Endothelial cell of umbilical vein (primary cell): ENCODE measurements around the gene ZCRB1. TPM values are rescaled to one million over a fixed set of nuclear protein-coding genes. Genes with fewer than 3 reads are reported as not detected.
A peak's percentile ranks its signal among the peaks of the same experiment; 100 is the strongest.

ENCODE experiments used
- BruUV-seq: library from RNA; stranded (reverse); fragments of 400-500 nt; replicated peaks from 2 replicates; lab custom pipeline; 2021; lab: Mats Ljungman, UMichigan
- CTCF ChIA-PET: fragments of 300-600, 350-600 bp; sonication (Branson Sonifier 250); formaldehyde crosslinking; loops from one replicate; lab custom pipeline; 2021; ENCODE audit warnings: antibody characterized with exemption, inconsistent platforms; lab: Charles Lee
- POLR2A ChIA-PET: fragments of 300-600, 350-600 bp; sonication (Branson Sonifier 250); formaldehyde crosslinking; loops from one replicate; lab custom pipeline; 2021; ENCODE audit warnings: antibody characterized with exemption, inconsistent platforms; lab: Charles Lee
- DNase-seq: peaks from one replicate; pipeline ENCODE4 v3.0.0-alpha.2; 2011; ENCODE audit warnings: low read depth, low spot score
- FAIRE-seq: peaks from 2 replicates; lab custom pipeline; 2011; peaks lifted over from hg19 to GRCh38; lab: Jason Lieb, UNC
- H2AFZ ChIP-seq: 2 replicates; pipeline ENCODE4 v1.6.0; 2012; ENCODE audit warnings: low read depth, low read length, control low read depth, inconsistent platforms
- H3K27ac ChIP-seq: 2 replicates; pipeline ENCODE4 v1.5.1; 2011; ENCODE audit warnings: low read depth, mild to moderate bottlenecking, control low read depth, low read length, moderate library complexity; ENCODE audit not compliant: insufficient read depth
- H3K27me3 ChIP-seq, 2 experiments: 2 replicates each; pipeline versions ENCODE4 v1.6.0 to v1.6.1; 2011; ENCODE audit warnings: low read length in 2 of 2, mixed read lengths in 1 of 2; ENCODE audit not compliant: control insufficient read depth in 2 of 2, insufficient read depth in 2 of 2
- H3K36me3 ChIP-seq, 2 experiments: 2 replicates in 1 of 2; 3 replicates in 1 of 2; pipeline ENCODE4 v1.5.1; 2011; ENCODE audit warnings: low read length in 2 of 2, mild to moderate bottlenecking in 1 of 2, moderate library complexity in 1 of 2; ENCODE audit not compliant: control insufficient read depth in 2 of 2, insufficient read depth in 2 of 2; ENCODE audit errors: extremely low read depth in 1 of 2
- H3K4me1 ChIP-seq: 3 replicates; pipeline ENCODE4 v1.5.1; 2011; ENCODE audit warnings: mild to moderate bottlenecking, low read length; ENCODE audit not compliant: control insufficient read depth, insufficient read depth; ENCODE audit errors: extremely low read depth
- H3K4me2 ChIP-seq: 2 replicates; pipeline ENCODE4 v1.6.1; 2011; ENCODE audit warnings: low read length, control low read depth, mixed read lengths; ENCODE audit not compliant: insufficient read depth
- H3K4me3 ChIP-seq, 3 experiments: fragments of 200-600 bp in 1 of 3; sonication (generic), shearing (Covaris generic) in 1 of 3; replicated peaks in 1 of 3; 2 replicates each; pipeline ENCODE4 v1.5.1; 2011 to 2016; ENCODE audit warnings: control low read depth in 3 of 3, low read length in 3 of 3, mild to moderate bottlenecking in 2 of 3, inconsistent platforms in 1 of 3, low read depth in 1 of 3, moderate library complexity in 1 of 3; ENCODE audit not compliant: insufficient read depth in 1 of 3
- H3K79me2 ChIP-seq: 2 replicates; pipeline ENCODE4 v1.6.0; 2012; ENCODE audit warnings: low read length, inconsistent platforms; ENCODE audit not compliant: control insufficient read depth, insufficient read depth
- H3K9ac ChIP-seq: replicated peaks from 2 replicates; pipeline ENCODE3; 2011; ENCODE audit warnings: low read length, control low read depth; ENCODE audit not compliant: insufficient read depth; ENCODE audit errors: extremely low read depth
- H3K9me1 ChIP-seq: replicated peaks from 3 replicates; pipeline ENCODE4 v1.6.0; 2011; ENCODE audit warnings: mild to moderate bottlenecking, low read length; ENCODE audit not compliant: control insufficient read depth, insufficient read depth; ENCODE audit errors: extremely low read depth
- H3K9me3 ChIP-seq: replicated peaks from 2 replicates; pipeline ENCODE4 v1.5.1; 2012; ENCODE audit warnings: low read length, inconsistent platforms; ENCODE audit not compliant: control insufficient read depth, insufficient read depth
- H4K20me1 ChIP-seq: replicated peaks from 2 replicates; pipeline ENCODE3; 2011; ENCODE audit warnings: mild to moderate bottlenecking, low read length; ENCODE audit not compliant: control insufficient read depth, insufficient read depth; ENCODE audit errors: extremely low read depth
- CTCF ChIP-seq, 2 donors: IDR thresholded peaks; 1 replicate in 1 of 2; 2 replicates in 1 of 2; pipeline ENCODE4 v1.5.1; 2011; ENCODE audit warnings: low read length in 2 of 2, mild to moderate bottlenecking in 2 of 2, moderate library complexity in 2 of 2, control low read depth in 1 of 2, inconsistent platforms in 1 of 2, low read depth in 1 of 2; ENCODE audit not compliant: insufficient read depth in 1 of 2; ENCODE audit errors: extremely low read depth in 1 of 2
- EZH2 ChIP-seq: IDR thresholded peaks from 2 replicates; pipeline ENCODE4 v1.6.1; 2012; ENCODE audit warnings: borderline replicate concordance, low read depth, mild to moderate bottlenecking, moderate library complexity, low read length, inconsistent platforms; ENCODE audit not compliant: severe bottlenecking
- FOS ChIP-seq: IDR thresholded peaks from 2 replicates; pipeline ENCODE4 v1.6.1; 2011; ENCODE audit warnings: mild to moderate bottlenecking, low read length, moderate library complexity, borderline replicate concordance; ENCODE audit not compliant: insufficient read depth
- GATA2 ChIP-seq: IDR thresholded peaks from 2 replicates; pipeline ENCODE4 v1.7.0; 2011; ENCODE audit warnings: low read depth, mild to moderate bottlenecking, moderate library complexity, mixed read lengths, low read length; ENCODE audit not compliant: insufficient read length, insufficient read depth
- JUN ChIP-seq: IDR thresholded peaks from 2 replicates; pipeline ENCODE4 v1.6.1; 2011; ENCODE audit warnings: borderline replicate concordance, low read depth; ENCODE audit not compliant: insufficient read length, insufficient read depth
- dilution Hi-C: fragments of 300-500 bp; cut with MboI; formaldehyde crosslinking; loops from one replicate; pipeline ENCODE4 v1.15.0; 2019; ENCODE audit warnings: low sequenced_read_pairs; ENCODE audit not compliant: extremely low pct_ligation_motif_present
- intact Hi-C: fragments of 100-400 bp; cut with micrococcal nuclease; formaldehyde crosslinking; loops from one replicate; pipeline ENCODE4 v1.10.0; 2022
- polyA plus RNA-seq, 4 experiments: library from polyadenylated mRNA; depleted of rRNA in 3 of 4; stranded (reverse) in 3 of 4; unstranded in 1 of 4; fragments of >200 nt; gene quantifications; 2 replicates each; pipeline versions ENCODE4 v1.2.1 to v1.2.3, GENCODE V29; 2011 to 2012; ENCODE audit warnings: missing spikeins in 1 of 4
- total RNA-seq: library from RNA; stranded (reverse); gene quantifications from 2 replicates; pipeline ENCODE4 v1.2.3, GENCODE V29; 2021

The ZCRB1 gene
- total and polyA plus RNA-seq, 2 donors (not counting 3 experiments of a cell fraction or from before 2014, with no cell fraction given), result 13.2 to 55.3 TPM

- Histone ChIP-seq H3K27me3 (no peaks in the 10 kb centered on the region), H3K4me1 (no peaks in the 10 kb centered on the region), H3K79me2 (peaks cover 6% of the 10 kb centered on the region), H3K9ac (no peak overlapping the region), H4K20me1 (no peaks in the 10 kb centered on the region), H3K4me3 (no peak overlapping the region), H3K9me1 (no peaks in the 10 kb centered on the region), H3K4me2 (no peak overlapping the region), H3K9me3 (no peaks in the 10 kb centered on the region), H2AFZ (no peak overlapping the region), H3K27ac (no peak overlapping the region), H3K36me3 (peaks cover 0 to 3% of the 10 kb centered on the region in 2 experiments)
- BruUV-seq, result no TSS peak
- FAIRE-seq (peak; percentile 64), DNase-seq (peak; percentile 57)
- POLR2A ChIA-PET, result interaction anchor here (0.7 kb wide), 1 partner anchor 217 kb away, joined by 3 read pairs; no protein-coding TSS in a partner anchor
- intact Hi-C loops (loop anchor here (1.0 to 10.0 kb wide), 5 partner anchors 203 to 1426 kb away; no protein-coding TSS in a partner anchor), dilution Hi-C loops (no loop called here)
- TF ChIP-seq CTCF (IDR thresholded peaks at IDR 0.05; ENCODE audit: extremely low read depth in 1 of 2, insufficient read depth in 1 of 2, low read depth in 1 of 2, low read length in 2 of 2) (peak; percentile 53 to 57), EZH2 (no peak)
- CTCF ChIA-PET, result interaction anchor here (0.6 to 2.3 kb wide), 45 partner anchors 8 to 1426 kb away, joined by 3 to 21 read pairs (median 4); no protein-coding TSS in a partner anchor
These were observed 46.4 kb upstream of the ZCRB1 start for GRCh38 chr12:42372154-42372791.

GRCh38 chr12:42370013-42370412 lies 44.1 kb upstream of the ZCRB1 start:
- no peaks in the 10 kb centered on the region for H3K9me3 ChIP-seq
- H2AFZ ChIP-seq, result no peak overlapping the region
- BruUV-seq, result no TSS peak
- DNase-seq (no peak), FAIRE-seq (no peak)
- H3K9ac ChIP-seq, result no peak overlapping the region
- no peaks in the 10 kb centered on the region for H4K20me1 ChIP-seq
- no peak overlapping the region for H3K4me2 ChIP-seq
- dilution Hi-C loops, result no loop called here
- no peaks in the 10 kb centered on the region for H3K9me1 ChIP-seq
- no peak overlapping the region for H3K27ac ChIP-seq
- H3K27me3 ChIP-seq, result no peaks in the 10 kb centered on the region
- CTCF ChIA-PET, result interaction anchor here (1.2 to 1.5 kb wide), 4 partner anchors 9 to 1424 kb away, joined by 3 to 4 read pairs (median 4); no protein-coding TSS in a partner anchor
- no peaks in the 10 kb centered on the region for H3K36me3 ChIP-seq
- no peak for TF ChIP-seq EZH2
- no peak for TF ChIP-seq GATA2
- TF ChIP-seq JUN, result no peak
- no peak for TF ChIP-seq FOS
- no peaks in the 10 kb centered on the region for H3K4me1 ChIP-seq
- H3K79me2 ChIP-seq, result peaks cover 6% of the 10 kb centered on the region
- no peak overlapping the region for H3K4me3 ChIP-seq
- intact Hi-C loops, result loop anchor here (10.0 kb wide), 1 partner anchor 205 kb away; no protein-coding TSS in a partner anchor
- POLR2A ChIA-PET, result no interaction called here
